GM21717 (cell line): ENCODE results near the gene GALNT13.

Experiments
- ATAC-seq: cut with Tn5 transposase; IDR thresholded peaks from one replicate; pipeline ENCODE4 v1.9.1; 2021; ENCODE audit warnings: mild to moderate bottlenecking, moderate library complexity; ENCODE audit not compliant: unreplicated experiment

GALNT13 gene

DNA sequence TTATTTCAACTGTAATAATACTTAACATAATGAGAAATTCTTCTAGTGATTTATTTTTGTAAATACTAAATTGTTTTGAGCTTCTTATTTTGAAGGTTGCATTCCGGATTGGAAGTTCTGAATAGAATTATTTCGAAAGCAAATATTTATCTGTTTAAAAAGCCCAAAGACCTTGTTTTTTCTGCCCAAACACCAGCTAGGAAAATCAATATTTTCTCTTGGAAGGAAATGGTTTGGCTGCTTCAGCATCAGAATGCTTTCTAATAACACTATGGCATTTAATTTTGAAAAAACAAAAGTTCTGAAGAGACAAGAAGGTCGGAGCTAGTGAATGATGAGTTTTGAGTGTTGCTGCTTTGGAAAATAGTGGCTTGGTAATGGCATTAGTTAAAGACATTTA lies 522.9 kb downstream of the GALNT13 start:
- no peak for ATAC-seq

DNA sequence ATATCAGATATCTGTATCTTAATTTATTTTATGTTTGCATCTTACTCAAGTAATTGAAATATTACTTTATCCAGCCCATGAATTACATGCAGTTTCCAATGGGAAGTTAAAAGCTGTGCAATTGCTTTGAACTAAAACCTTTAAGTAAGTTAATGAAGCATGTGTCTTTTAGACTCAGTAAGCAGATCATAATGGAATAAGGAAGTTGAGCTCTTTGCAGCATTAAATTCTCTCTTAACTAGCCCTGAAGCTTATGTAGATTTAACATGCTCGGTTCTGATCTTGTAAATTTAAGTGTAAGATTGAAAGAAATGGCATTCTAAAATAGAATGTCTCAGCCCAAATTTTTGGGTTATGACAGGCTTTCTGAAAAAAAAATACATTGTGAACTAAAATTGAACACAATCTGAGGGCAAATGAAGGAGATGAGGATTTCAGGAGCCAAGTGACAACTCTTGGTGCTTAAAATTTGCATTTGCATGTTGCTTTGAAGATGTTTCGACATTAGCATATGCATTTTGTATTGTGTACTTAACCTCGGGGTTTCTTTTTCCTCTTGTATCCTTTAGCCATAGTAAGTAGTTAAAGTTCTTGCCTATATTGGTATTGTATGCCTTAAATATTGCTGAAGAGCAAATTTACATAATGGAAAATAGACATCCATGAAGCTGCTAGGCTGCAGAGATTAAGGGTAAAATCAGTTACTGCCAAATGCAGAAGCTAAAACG lies 529.0 kb downstream of the GALNT13 start:
- ATAC-seq = no peak

- no peak for ATAC-seq
Observed at GRCh38 chr2:154402213-154402612, 530.5 kb downstream of the GALNT13 start.

GRCh38 chr2:154403242-154403790 lies 531.6 kb downstream of the GALNT13 start:
- ATAC-seq = no peak

DNA sequence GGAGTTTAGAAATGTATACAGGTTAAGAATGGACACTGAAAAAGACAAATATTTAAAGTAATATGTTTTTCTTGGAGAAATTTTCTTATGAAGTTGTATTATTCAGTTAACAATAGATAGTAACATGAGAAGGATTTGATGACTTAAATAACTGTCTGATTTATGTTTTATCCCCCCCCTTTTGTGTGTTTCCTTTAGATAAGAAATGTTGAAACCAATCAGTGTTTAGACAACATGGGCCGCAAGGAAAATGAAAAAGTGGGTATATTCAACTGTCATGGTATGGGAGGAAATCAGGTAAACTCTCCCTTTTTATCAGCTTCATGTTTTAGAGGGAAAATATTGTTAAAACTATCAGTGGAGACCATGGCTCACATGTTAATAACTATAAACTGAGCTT lies 537.1 kb downstream of the GALNT13 start:
- ATAC-seq = no peak

DNA sequence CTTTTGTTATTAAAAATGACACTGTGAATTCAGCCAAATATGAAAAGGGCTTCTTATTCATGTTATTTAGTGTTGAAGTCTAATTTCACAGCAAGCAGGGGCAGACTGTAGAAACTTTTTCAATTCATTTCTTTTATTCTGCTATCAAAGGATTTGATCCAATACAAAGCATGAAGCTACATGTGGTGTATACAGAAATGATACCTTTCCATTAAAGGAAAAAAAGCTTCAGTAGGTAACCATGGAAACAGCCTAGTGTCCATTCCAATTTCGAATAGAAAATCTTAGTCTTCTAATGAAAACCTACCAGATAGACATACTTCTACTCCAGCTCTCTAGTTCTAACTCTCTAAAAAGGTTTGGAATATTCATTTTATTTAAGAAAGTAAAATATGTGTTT lies 550.5 kb downstream of the GALNT13 start:
- no peak for ATAC-seq

DNA sequence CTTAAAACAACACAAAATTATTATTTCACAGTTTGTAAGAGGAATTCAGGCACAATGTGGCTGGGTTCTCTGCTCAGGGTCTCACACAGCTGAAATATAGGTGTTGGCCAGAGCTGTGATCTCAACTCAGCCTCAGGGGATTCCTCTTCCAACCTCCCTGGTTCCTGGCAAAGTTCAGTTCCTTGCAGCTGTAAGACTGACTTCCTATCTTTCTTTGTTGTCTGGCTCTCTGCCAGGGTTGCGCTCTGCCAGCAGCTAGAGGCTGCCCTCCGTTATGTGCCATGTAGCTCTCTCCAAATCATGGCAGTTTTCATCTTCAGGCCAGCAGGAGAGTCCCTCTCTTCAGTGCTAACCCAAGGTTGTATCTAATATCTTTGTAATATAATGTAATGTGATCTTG lies 554.3 kb downstream of the GALNT13 start:
- no peak for ATAC-seq

GRCh38 chr2:154427453-154427852 lies 555.7 kb downstream of the GALNT13 start:
- ATAC-seq = no peak

DNA sequence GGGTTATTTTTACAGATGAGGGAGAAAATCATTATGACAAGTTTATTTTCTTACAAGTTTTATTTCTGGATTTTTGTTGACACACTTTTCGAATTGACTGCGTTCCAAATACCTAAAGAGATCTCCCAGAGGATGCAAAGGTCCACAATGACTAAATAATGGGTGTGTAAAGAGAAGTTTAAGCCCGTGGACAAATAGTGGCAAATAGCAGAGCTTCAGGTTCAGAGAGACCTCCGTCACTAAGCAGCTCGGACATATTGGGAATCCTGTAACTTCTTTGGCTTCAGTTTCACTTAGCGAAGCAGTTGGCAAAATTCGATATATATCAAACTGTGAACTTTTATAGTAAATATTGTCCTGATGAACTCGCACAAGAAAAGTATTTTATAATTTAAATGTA lies 556.3 kb downstream of the GALNT13 start:
- no peak for ATAC-seq

- ATAC-seq = no peak
Observed at GRCh38 chr2:154433010-154433409, 561.3 kb downstream of the GALNT13 start.

DNA sequence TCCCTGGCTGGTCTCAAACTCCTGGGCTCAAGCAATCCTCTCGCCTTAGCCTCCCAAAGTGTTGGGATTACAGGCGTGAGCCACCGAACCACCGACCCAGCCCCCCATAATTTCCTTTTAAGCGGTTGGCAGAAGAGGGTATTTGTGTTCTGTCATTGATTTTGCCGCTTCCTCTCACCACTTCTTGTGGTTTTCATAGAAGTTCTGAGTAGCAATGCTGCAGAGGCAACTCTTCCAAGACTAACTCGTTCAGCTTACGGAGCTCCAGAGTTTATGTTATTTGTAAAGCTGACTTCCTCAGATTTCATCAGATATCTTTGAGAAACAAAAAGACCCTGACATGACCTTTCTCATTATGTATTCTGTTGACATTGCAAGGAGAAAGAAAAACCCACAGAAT lies 565.4 kb downstream of the GALNT13 start:
- ATAC-seq = no peak

GRCh38 chr2:154439156-154439555 lies 567.4 kb downstream of the GALNT13 start:
- ATAC-seq = no peak

DNA sequence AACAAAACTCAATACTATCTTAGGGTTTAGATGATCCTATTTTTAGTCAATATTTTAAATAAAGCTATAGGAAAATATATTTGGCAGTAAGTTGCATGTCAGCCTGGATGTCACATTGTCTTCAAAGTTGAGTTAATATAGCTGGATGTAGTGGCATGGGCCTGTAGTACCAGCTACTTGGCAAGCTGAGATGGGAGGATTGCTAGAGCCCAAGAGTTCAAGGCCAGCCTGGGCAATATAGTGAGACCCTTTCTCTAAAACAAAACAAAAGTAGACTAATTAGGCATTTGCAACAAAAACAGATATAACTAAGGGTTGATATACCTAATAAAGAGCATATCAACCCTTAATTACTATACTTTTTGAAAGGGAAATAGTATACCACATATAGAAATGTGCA lies 572.2 kb downstream of the GALNT13 start:
- no peak for ATAC-seq

DNA sequence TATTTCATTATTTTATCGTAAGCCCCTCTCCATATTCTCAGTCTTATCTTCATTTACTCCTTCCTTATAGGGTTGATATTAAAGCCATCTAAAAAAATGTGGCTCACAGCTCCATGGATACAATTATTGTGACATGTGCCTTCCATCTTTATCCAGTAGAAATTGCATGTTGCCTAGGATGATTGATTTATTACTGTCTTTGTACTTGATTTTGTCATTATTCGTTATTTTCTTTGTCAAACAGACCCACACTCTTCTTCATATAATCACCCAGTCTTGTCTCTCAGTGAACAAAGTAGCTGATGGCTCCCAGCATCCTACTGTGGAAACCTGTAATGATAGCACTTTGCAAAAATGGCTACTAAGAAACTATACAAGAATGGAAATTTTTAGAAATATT lies 574.6 kb downstream of the GALNT13 start:
- ATAC-seq = no peak

DNA sequence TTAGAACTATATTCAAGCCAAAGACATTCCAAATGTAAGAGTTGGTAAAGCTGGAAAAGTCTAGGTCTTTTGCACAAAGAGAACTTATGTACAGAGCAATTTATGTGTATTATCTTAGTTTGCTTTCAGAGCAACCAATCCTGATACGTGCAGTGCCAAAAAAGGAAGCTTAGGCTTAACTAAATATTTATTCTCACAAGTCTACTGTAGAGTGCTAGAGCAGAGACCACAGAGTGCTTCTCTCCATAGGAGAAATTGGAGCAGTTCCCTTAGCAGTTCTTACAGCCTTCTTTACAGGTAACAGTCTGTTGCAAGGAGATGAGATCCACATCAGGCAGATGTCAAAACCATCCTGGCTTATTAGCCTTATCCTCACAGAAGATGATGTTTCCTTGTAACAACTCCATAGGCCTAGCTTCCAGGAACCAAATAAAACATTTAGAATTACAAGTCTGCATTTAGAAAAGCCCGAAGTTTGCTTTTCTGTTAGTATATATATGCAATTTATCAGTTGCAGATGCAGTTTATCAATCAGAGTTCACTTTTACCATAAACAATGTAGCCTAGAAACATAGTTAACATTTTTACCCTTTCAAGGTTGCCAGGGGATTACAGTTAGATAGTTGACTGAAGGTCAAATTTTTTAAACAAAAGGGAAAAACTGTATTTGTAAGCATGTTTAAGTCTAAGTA lies 576.2 kb downstream of the GALNT13 start:
- no peak for ATAC-seq

GRCh38 chr2:154449951-154450658 lies 578.4 kb downstream of the GALNT13 start:
- no peak for ATAC-seq

DNA sequence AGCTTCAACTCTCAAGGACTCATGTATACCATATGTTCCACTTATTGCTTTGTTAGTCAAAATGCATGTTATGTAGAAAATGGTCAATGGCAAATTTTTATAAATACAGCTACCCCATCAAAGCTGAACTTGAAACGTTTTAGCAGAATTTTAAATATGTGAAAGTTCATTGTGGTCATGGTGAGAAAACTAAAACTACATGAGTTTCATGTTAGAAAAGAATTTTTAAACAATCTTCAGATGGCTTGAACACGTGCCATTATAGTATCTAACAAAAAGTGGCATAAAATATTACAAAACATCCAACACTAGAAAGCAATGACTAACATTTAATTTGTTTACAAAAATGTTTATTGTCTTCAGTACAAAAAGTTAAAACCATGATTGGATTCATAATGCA lies 580.7 kb downstream of the GALNT13 start:
- ATAC-seq = no peak

GRCh38 chr2:154452906-154453493 lies 581.3 kb downstream of the GALNT13 start:
- no peak for ATAC-seq

DNA sequence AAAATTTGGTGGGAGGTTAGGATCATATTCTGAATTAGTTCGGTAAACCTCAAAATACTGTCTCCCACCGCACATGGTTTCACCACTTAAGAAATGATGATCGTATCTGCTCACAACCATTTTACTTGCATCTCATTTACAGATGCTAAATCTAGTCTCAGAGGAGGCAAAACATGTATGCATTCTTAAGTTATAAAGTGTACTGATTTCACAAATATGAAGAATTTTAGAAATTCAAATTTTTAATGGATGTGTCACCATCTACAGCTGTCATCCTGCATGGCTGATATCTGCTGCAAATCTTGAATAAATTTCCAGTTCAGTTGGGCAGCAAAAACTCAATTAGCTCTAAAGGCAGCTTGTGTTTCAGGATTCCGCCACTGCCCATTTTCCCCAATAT lies 583.4 kb downstream of the GALNT13 start:
- ATAC-seq = no peak

DNA sequence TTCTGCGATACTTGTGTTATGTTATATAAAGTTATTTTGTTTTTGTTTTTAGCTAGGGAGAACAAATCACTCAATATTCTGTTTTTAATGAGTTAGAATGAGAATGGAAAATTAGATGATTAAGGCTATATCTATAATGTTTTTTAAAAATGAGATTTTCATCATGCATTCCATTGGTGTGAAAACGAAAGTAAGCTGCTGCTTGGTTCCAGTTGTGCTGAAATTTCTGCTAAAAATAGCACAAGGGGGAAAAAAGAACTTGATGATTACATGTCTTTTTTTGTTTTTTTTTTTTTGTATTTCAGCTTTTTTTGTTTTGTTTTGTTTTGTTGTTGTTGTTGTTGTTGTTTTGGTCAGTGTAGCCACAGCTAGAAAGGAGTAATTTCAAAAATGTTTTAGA lies 584.1 kb downstream of the GALNT13 start:
- ATAC-seq = no peak

GRCh38 chr2:154457286-154457685 lies 585.6 kb downstream of the GALNT13 start:
- ATAC-seq = no peak
